Lower lobe of right lung (tissue), 2 donors: ENCODE data around the gene SMIM38. TPM values are rescaled to one million over a fixed set of nuclear protein-coding genes. Genes with fewer than 3 reads are reported as not detected.

ENCODE experiments used
- ATAC-seq, 2 donors: fragments of 200-7000 bp; cut with Tn5 transposase; one replicate each; pipeline ENCODE4 v1.9.1; 2020 to 2022; ENCODE audit warnings: mild to moderate bottlenecking in 2 of 2, moderate library complexity in 2 of 2
- DNase-seq: peaks from one replicate; pipeline ENCODE4 v3.0.0-alpha.2; 2020
- H3K27ac ChIP-seq: fragments of 200-600 bp; one replicate; pipeline ENCODE4 v1.8.0; 2022
- H3K27me3 ChIP-seq: fragments of 200-600 bp; one replicate; pipeline ENCODE4 v1.8.0; 2022; ENCODE audit warnings: low read depth
- H3K36me3 ChIP-seq: fragments of 200-600 bp; one replicate; pipeline ENCODE4 v1.8.0; 2022; ENCODE audit warnings: mild to moderate bottlenecking
- H3K4me1 ChIP-seq: fragments of 200-600 bp; one replicate; pipeline ENCODE4 v1.8.0; 2022
- H3K4me3 ChIP-seq: fragments of 200-600 bp; one replicate; pipeline ENCODE4 v1.8.0; 2022; ENCODE audit warnings: mild to moderate bottlenecking
- H3K9me3 ChIP-seq: fragments of 200-600 bp; one replicate; pipeline ENCODE4 v1.8.0; 2022
- intact Hi-C: fragments of 100-400 bp; cut with DNase I; formaldehyde crosslinking; loops from one replicate; pipeline ENCODE4 v1.11.0; 2022
- total RNA-seq: library from RNA; stranded (reverse); fragmentation: NEBNext Ultra II Directional; extraction: Animal tissue kit (Norgen Biotek cat#: 25700); gene quantifications from one replicate; pipeline ENCODE4 v1.2.1, GENCODE V29; 2021
- TF ChIP-seq, protein P1 (sequence below): fragments of 200-600 bp; IDR thresholded peaks from one replicate; pipeline ENCODE4 v1.8.0; 2022; ENCODE audit warnings: antibody characterized with exemption, mild to moderate bottlenecking
- donor health status: DM: no; HTN: yes; CAD: no; lungs with severe emphysema.

The SMIM38 gene
- total RNA-seq, 1 donor from 2014 or later = not detected

DNA sequence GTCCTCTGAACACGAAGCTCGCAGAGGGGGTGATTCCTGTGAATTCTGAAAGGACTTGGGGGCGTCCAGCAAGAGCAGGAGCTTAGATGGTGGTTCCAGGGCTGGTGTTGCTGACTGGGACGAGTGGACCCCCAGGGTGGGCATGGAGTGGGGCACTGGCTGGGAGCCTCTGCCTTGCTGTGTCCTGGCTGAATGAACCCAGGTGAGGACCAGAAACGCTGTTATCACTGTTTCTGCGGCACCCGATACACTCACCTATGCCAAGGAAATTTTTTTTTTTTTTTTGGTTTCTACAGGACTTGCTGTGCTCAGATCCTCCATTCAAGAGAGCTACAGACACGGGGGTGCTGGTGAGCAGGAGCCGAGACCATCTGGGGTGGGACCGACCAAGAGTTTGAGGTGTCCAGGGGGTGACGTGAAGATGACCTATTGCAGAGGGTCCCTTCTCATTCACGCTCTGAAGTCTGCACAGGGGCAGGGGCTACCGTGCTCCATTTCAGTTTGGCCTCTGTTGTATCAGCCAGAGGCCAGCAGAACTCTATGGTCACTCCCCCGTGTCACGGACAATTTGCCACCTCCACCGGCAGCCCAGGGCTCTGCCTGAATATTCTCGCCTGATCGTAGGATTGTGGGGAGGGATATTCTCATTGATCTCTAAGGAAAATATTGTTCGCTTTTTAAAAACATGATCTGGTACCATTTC, 3.6 kb downstream of the SMIM38 start:
- H3K4me3 ChIP-seq = no peak overlapping the region
- peaks cover 7% of the 10 kb centered on the region for H3K27me3 ChIP-seq
- peaks cover 21% of the 10 kb centered on the region for H3K4me1 ChIP-seq
- TF ChIP-seq, protein P1, sequence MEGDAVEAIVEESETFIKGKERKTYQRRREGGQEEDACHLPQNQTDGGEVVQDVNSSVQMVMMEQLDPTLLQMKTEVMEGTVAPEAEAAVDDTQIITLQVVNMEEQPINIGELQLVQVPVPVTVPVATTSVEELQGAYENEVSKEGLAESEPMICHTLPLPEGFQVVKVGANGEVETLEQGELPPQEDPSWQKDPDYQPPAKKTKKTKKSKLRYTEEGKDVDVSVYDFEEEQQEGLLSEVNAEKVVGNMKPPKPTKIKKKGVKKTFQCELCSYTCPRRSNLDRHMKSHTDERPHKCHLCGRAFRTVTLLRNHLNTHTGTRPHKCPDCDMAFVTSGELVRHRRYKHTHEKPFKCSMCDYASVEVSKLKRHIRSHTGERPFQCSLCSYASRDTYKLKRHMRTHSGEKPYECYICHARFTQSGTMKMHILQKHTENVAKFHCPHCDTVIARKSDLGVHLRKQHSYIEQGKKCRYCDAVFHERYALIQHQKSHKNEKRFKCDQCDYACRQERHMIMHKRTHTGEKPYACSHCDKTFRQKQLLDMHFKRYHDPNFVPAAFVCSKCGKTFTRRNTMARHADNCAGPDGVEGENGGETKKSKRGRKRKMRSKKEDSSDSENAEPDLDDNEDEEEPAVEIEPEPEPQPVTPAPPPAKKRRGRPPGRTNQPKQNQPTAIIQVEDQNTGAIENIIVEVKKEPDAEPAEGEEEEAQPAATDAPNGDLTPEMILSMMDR = no peak
- no peaks in the 10 kb centered on the region for H3K9me3 ChIP-seq
- no peaks in the 10 kb centered on the region for H3K36me3 ChIP-seq
- DNase-seq (no peak), ATAC-seq (no peak)
- intact Hi-C loops = no loop called here
- H3K27ac ChIP-seq = no peak overlapping the region

DNA sequence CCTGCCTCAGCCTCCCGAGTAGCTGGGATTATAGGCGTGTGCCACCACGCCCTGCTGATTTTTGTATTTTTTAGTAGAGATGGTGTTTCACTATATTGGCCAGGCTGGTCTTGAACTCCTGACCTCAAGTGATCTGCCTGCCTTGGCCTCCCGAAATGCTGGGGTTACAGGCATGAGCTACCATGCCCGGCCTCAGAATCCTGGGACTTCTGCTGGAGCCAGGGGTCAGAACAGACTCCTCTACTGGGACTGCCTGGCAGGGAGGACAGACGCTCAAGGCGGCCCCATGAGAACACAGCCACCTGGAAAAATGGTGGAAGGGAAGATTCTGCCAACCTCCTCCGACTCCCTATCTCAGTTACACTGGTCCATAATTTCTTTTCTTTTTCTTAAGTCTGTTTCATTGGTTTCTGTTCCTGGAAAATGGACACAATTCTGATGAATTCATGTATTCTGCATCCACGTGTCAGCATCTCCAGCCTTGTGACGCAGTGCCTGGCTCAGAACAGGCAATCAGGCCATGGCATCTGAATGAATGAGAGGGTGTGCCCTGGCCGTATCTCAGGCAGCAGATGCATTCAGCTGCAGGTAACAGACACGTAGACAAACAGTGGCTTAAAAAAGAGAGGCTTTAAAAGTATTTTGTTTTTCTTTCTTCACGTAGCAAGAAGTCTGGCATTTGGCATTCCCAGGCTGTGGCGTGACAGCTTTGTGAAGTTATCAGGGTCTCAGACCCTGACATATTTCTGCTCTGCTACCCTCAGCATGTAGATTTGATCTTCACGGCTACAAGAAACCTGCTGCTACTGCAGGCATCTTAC, 4.8 kb downstream of the SMIM38 start:
- H3K9me3 ChIP-seq = no peaks in the 10 kb centered on the region
- ATAC-seq (no peak), DNase-seq (no peak)
- intact Hi-C loops = no loop called here
- no peak overlapping the region for H3K4me3 ChIP-seq
- H3K36me3 ChIP-seq = no peaks in the 10 kb centered on the region
- H3K4me1 ChIP-seq = peaks cover 18% of the 10 kb centered on the region
- TF ChIP-seq, protein P1 = no peak
- H3K27ac ChIP-seq = no peak overlapping the region
- peaks cover 7% of the 10 kb centered on the region for H3K27me3 ChIP-seq

DNA sequence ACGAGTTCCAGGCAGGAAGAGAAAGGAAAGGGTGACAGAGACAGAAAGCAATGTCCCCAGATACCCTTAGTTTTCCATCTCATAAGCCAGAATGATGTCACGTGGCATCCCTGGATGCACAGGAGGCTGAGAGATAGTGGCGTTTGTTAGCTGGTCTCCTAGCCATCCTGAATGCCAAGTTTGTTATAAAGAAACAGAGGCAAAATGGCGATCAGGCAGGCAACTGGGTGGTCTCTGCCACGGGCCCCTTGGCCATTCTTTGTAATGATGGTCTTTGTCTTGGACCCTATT, 5.3 kb downstream of the SMIM38 start:
- Histone ChIP-seq H3K27ac (no peak overlapping the region), H3K27me3 (peaks cover 7% of the 10 kb centered on the region), H3K36me3 (no peaks in the 10 kb centered on the region), H3K4me1 (peaks cover 14% of the 10 kb centered on the region), H3K9me3 (no peaks in the 10 kb centered on the region), H3K4me3 (no peak overlapping the region)
- TF ChIP-seq, protein P1 = no peak
- DNase-seq (no peak), ATAC-seq (no peak)
- intact Hi-C loops = no loop called here

DNA sequence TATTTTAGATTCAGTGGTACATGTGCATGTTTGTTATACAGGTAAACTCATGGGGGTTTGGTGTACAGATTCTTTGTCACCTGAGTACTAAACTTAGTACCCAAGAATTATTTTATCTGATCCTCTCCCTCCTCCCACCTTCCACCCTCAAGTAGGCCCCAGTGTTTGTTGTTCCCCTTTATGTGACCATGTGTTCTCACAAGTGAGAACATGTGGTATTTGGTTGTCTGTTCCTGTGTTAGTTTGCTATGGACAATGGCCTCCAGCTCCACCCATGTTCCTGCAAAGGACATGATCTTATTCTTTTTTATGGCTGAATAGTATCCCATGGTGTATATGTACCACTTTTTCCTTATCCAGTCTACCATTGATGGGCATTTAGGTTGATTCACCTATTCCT, 6.8 kb downstream of the SMIM38 start:
- no peak overlapping the region for H3K27ac ChIP-seq
- H3K36me3 ChIP-seq = no peaks in the 10 kb centered on the region
- H3K4me3 ChIP-seq = no peak overlapping the region
- TF ChIP-seq, protein P1 = no peak
- H3K4me1 ChIP-seq = peaks cover 13% of the 10 kb centered on the region
- ATAC-seq = no peak
- DNase-seq = no peak
- intact Hi-C loops = no loop called here
- no peaks in the 10 kb centered on the region for H3K9me3 ChIP-seq
- peaks cover 4% of the 10 kb centered on the region for H3K27me3 ChIP-seq

DNA sequence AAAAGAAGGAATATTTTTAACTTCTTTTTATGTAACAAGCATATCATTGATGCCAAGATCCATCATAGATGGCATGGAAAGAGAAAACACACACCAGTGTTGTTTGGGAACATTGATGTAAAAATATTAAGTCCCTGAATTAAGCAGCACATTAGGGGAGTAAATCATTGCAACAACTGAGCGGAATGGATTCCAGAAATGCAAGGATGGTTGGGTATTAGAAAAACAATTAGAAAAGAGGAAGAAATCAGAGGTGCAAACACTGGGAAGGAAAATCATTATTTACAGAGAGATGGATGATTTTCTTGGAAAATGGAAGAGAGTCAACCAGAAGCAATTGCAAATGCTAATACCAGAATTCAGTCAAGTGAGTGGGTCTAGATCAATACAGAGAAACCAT, 8.1 kb downstream of the SMIM38 start:
- no peak for ATAC-seq
- Histone ChIP-seq H3K27me3 (no peaks in the 10 kb centered on the region), H3K4me3 (no peak overlapping the region), H3K9me3 (no peaks in the 10 kb centered on the region), H3K27ac (no peak overlapping the region), H3K36me3 (no peaks in the 10 kb centered on the region), H3K4me1 (peaks cover 10% of the 10 kb centered on the region)
- intact Hi-C loops = no loop called here
- TF ChIP-seq, protein P1 = no peak
- DNase-seq = no peak
